GM19238 (cell line): ENCODE results near the gene VAMP3.
A peak's percentile ranks its signal among the peaks of the same experiment; 100 is the strongest.

ENCODE experiments used
- DNase-seq: peaks from one replicate; pipeline ENCODE4 v3.0.0; 2011; ENCODE audit warnings: low spot score; ENCODE audit not compliant: insufficient read length

The VAMP3 gene

GRCh38 chr1:7770997-7771822 is at the start of gene VAMP3:
TSS of gene VAMP3 (plus strand) at chr1:7771296. CDS start at chr1:7771384, 88 bp downstream.
- peak; percentile 91 for DNase-seq

- DNase-seq = no peak
These were observed 49.0 kb upstream of the VAMP3 start for GRCh38 chr1:7721940-7722669.

GRCh38 chr1:7722670-7723012 is 48.5 kb upstream of the VAMP3 start:
- DNase-seq = no peak

GRCh38 chr1:7726623-7727022 is 44.5 kb upstream of the VAMP3 start:
- DNase-seq = no peak

- DNase-seq = no peak
These were observed 43.2 kb upstream of the VAMP3 start for GRCh38 chr1:7727809-7728471.

GRCh38 chr1:7729761-7730160 is 41.3 kb upstream of the VAMP3 start:
- no peak for DNase-seq

- DNase-seq = no peak
These were observed 38.8 kb upstream of the VAMP3 start for GRCh38 chr1:7732331-7732730.

GRCh38 chr1:7733276-7733675 is 37.8 kb upstream of the VAMP3 start:
- DNase-seq = no peak

GRCh38 chr1:7738044-7738443 is 33.1 kb upstream of the VAMP3 start:
- DNase-seq = no peak

- DNase-seq = no peak
These were observed 27.8 kb upstream of the VAMP3 start for GRCh38 chr1:7743346-7743745.

GRCh38 chr1:7744882-7745281 is 26.2 kb upstream of the VAMP3 start:
- no peak for DNase-seq

- no peak for DNase-seq
These were observed 25.3 kb upstream of the VAMP3 start for GRCh38 chr1:7745783-7746182.

- no peak for DNase-seq
These were observed 23.5 kb upstream of the VAMP3 start for GRCh38 chr1:7747605-7748004.

GRCh38 chr1:7749126-7749525 is 22.0 kb upstream of the VAMP3 start:
- no peak for DNase-seq

- no peak for DNase-seq
These were observed 19.9 kb upstream of the VAMP3 start for GRCh38 chr1:7751174-7751573.

- no peak for DNase-seq
These were observed 18.3 kb upstream of the VAMP3 start for GRCh38 chr1:7752512-7753417.

- DNase-seq = no peak
These were observed 17.5 kb upstream of the VAMP3 start for GRCh38 chr1:7753641-7754040.

GRCh38 chr1:7754234-7754633 is 16.9 kb upstream of the VAMP3 start:
- no peak for DNase-seq

- no peak for DNase-seq
These were observed 15.6 kb upstream of the VAMP3 start for GRCh38 chr1:7755448-7755847.

- no peak for DNase-seq
These were observed 10.9 kb upstream of the VAMP3 start for GRCh38 chr1:7760245-7760644.

- DNase-seq = no peak
These were observed 10.0 kb upstream of the VAMP3 start for GRCh38 chr1:7761103-7761502.
